Testis (tissue), 3 donors: ENCODE measurements around the gene MED8. TPM values are rescaled to one million over a fixed set of nuclear protein-coding genes. Genes with fewer than 3 reads are reported as not detected.
"Not testable (repeated sequence)": the region's sequence is repeated elsewhere in the genome, so short reads cannot be mapped to it uniquely, and the experiment has no call there.

Source experiments
- DNase-seq: peaks from one replicate; pipeline ENCODE4 v3.0.0-alpha.2; 2019
- H3K27ac ChIP-seq, 2 donors: fragments of 200-600 bp; sonication (generic); one replicate each; pipeline ENCODE4 v1.5.1; 2019
- H3K27me3 ChIP-seq: fragments of 200-600 bp; sonication (generic); one replicate; pipeline ENCODE4 v1.5.1; 2019
- H3K36me3 ChIP-seq: fragments of 200-600 bp; sonication (generic); one replicate; pipeline ENCODE4 v1.5.1; 2017; ENCODE audit warnings: low read depth; ENCODE audit errors: missing control alignments
- H3K4me1 ChIP-seq: fragments of 200-600 bp; sonication (generic); one replicate; pipeline ENCODE4 v1.5.1; 2019
- H3K4me3 ChIP-seq, 2 donors: fragments of 200-600 bp; sonication (generic); one replicate each; pipeline ENCODE4 v1.5.1; 2017 to 2019
- H3K9me3 ChIP-seq: fragments of 200-600 bp; sonication (generic); one replicate; pipeline ENCODE4 v1.5.1; 2017
- POLR2A ChIP-seq: fragments of 450-650 bp; IDR thresholded peaks from one replicate; pipeline ENCODE4 v1.6.1; 2017; ENCODE audit warnings: antibody characterized with exemption, mild to moderate bottlenecking, moderate library complexity
- WGBS, 2 donors: methylation state at CpG; one replicate each; pipeline ENCODE4 v1.1.5; 2018; 5-methylcytosine and 5-hydroxymethylcytosine counted together
- intact Hi-C: fragments of 100-400 bp; cut with DNase I; formaldehyde crosslinking; loops from one replicate; pipeline ENCODE4 v1.15.1; 2023; ENCODE audit warnings: low total_unique reads
- polyA plus RNA-seq: library from polyadenylated mRNA; stranded (reverse); fragments of 350-450 nt; fragmentation: Illumina TruSeq; extraction: RNeasy Lipid Tissue Mini Kit (QIAGEN cat#74804); gene quantifications from one replicate; pipeline ENCODE4 v1.2.3, GENCODE V29; 2014; ENCODE audit warnings: low read depth, low replicate concordance; ENCODE audit not compliant: insufficient read depth
- total RNA-seq, 2 donors: library from RNA; depleted of rRNA; stranded (reverse); fragments of >200 nt; gene quantifications; one replicate each; pipeline ENCODE4 v1.2.3, GENCODE V29; 2016
- TF ChIP-seq, protein P1 (sequence below), 3 experiments: fragments of 450-650 bp in 2 of 3; fragments of 200-600 bp in 1 of 3; sonication (generic) in 1 of 3; IDR thresholded peaks; one replicate each; pipeline ENCODE4 v1.5.1; 2016 to 2019; ENCODE audit warnings: antibody characterized with exemption in 3 of 3, mild to moderate bottlenecking in 2 of 3, moderate library complexity in 1 of 3

Gene MED8
- total and polyA plus RNA-seq, 3 donors from 2014 or later: 43.2 to 49.4 (median 46.5) TPM

DNA sequence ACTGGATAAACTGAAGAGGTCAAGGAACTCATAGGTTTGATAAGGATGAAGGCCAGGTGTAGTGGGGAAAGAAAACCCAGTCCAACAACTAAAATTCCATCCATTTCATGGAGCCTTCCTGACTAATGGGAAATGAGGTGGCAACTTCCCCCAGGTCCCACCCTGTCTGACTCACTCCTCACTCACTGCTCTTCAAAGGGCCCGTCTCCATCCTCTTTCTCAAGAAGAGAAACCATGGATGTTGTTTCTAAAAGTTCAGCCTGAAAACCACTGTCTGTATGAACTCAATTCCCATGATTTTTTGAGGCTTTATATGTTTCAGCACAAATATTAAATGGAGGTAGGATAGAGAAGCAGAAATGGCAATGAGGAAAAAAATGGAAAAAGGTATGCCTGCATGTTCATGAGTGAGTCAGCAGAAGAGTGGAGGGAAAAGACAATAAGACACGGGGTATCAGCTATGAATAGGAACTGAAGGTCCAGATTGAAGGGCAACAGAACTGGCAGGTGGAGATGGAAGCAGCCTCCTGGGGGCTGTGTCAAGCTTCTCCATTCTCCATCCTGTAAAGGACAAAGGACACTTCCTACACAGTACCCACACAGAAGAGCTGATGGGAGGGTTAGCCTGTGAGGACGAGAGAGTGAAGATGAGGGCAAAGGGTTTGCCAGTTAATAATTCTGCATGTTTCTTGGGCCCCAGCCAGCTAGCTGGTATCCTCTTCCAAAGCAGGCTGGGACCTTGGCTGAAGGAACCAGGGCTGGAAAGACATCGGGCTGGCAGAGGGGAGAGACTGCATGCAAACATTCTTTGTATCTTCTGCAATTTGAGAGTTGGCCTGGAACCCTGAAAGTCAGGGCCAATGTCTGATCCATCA, 16.3 kb downstream of the MED8 start:
- intact Hi-C loops: no loop called here
- Histone ChIP-seq H3K9me3 (no peaks in the 10 kb centered on the region), H3K27me3 (no peaks in the 10 kb centered on the region), H3K4me3 (no peak overlapping the region), H3K4me1 (peaks cover 7% of the 10 kb centered on the region), H3K27ac (no peak overlapping the region), H3K36me3 (no peaks in the 10 kb centered on the region)
- no peak for DNase-seq
- TF ChIP-seq, protein P1, sequence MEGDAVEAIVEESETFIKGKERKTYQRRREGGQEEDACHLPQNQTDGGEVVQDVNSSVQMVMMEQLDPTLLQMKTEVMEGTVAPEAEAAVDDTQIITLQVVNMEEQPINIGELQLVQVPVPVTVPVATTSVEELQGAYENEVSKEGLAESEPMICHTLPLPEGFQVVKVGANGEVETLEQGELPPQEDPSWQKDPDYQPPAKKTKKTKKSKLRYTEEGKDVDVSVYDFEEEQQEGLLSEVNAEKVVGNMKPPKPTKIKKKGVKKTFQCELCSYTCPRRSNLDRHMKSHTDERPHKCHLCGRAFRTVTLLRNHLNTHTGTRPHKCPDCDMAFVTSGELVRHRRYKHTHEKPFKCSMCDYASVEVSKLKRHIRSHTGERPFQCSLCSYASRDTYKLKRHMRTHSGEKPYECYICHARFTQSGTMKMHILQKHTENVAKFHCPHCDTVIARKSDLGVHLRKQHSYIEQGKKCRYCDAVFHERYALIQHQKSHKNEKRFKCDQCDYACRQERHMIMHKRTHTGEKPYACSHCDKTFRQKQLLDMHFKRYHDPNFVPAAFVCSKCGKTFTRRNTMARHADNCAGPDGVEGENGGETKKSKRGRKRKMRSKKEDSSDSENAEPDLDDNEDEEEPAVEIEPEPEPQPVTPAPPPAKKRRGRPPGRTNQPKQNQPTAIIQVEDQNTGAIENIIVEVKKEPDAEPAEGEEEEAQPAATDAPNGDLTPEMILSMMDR (IDR thresholded peaks at IDR 0.05): no peak
- 69 to 77% methylated on average over 4 of the region's 4 CpGs for WGBS, 2 donors

DNA sequence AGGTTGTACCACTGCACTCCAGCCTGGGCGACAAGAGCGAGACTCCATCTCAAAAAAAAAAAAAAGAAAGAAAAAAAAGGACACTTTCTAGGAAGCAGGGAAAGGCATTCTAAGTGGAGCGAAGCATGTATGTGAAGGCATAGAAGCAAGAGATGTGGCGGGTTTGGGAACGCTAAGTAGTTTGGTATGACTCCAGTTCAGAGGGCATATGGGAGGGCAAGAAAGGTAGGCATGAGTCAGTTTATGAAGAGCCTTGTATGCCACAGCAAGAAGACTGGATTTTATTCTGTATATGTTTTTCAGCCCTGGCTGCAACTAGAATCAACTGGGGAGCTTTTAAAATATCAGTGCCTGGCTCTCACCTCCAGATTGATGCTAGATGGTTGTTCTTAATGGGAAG, 17.4 kb downstream of the MED8 start:
- H3K4me3 ChIP-seq: no peak overlapping the region
- H3K9me3 ChIP-seq: no peaks in the 10 kb centered on the region
- 87 to 92% methylated on average over 5 of the region's 5 CpGs for WGBS, 2 donors
- no peak overlapping the region for H3K27ac ChIP-seq
- no peak for TF ChIP-seq POLR2A
- no peak for DNase-seq
- H3K36me3 ChIP-seq: no peaks in the 10 kb centered on the region
- intact Hi-C loops: no loop called here
- peaks cover 7% of the 10 kb centered on the region for H3K4me1 ChIP-seq
- H3K27me3 ChIP-seq: no peaks in the 10 kb centered on the region

DNA sequence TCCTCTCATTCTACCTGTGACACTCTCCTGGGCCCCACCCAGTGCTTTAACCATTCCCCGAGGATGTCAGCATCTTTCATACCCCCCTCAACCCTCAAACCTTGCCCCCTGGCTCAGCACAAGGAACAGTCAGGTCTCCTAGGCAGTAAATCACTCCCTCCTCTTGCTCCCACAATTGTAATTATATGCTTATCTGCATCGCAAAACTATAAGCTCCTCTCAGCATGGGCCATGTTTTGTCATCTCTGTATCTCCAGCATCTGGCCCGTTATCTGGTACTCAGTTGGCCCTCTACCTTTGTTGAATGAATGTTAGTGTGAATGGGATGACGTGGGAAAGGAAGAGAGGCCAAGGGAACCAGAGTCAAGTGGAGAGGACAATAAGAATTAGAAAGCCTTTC, 19.0 kb downstream of the MED8 start:
- H3K36me3 ChIP-seq: no peaks in the 10 kb centered on the region
- no peaks in the 10 kb centered on the region for H3K27me3 ChIP-seq
- TF ChIP-seq, protein P1 (IDR thresholded peaks at IDR 0.05): no peak
- no peak for TF ChIP-seq POLR2A
- no peak for DNase-seq
- no peak overlapping the region for H3K4me3 ChIP-seq
- intact Hi-C loops: no loop called here
- H3K9me3 ChIP-seq: no peaks in the 10 kb centered on the region
- no peak overlapping the region for H3K27ac ChIP-seq
- H3K4me1 ChIP-seq: peaks cover 18% of the 10 kb centered on the region
- WGBS, 2 donors: 82 to 84% methylated on average over 4 of the region's 4 CpGs

DNA sequence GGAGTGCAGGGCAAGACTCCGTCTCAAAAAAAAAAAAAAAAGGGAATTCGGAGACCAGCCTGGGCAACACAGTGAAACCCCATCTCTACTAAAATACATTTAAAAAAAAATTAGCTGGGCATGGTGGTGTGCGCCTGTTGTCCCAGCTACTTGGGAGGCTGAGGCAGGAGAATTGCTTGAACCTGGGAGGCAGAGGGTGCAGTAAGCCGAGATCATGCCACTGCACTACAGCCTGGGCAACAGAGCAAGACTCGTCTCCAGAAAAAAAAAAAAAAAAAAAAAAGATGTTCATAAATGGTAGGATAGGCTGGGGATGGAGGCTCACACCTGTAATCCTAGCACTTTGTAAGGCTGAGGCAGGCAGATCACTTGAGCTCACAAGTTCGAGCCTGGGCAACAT, 19.8 kb downstream of the MED8 start:
- H3K27ac ChIP-seq, H3K36me3 ChIP-seq, intact Hi-C loops, H3K9me3 ChIP-seq, H3K27me3 ChIP-seq, DNase-seq, H3K4me3 ChIP-seq: not testable (repeated sequence)
- 96 to 98% methylated on average over 6 of the region's 6 CpGs for WGBS, 2 donors
- H3K4me1 ChIP-seq: peaks cover 18% of the 10 kb centered on the region

DNA sequence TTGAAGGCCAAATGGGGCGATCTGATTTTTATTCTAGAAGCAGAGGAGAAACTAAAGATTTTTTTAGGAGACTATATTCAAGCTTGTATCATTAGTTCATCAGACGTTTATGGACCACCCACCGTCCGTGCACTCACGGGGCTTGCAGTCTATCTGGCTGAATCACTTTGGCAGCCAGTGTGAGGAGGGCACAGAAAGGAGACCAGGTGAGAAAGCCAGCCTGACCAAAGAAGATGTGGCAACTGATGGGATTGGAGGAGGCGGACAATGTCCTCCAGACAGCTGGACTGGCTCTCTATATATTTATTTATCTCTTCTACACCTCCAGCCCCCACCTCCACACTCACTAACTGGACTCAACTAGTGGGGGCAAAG, 21.0 kb downstream of the MED8 start:
- Histone ChIP-seq H3K36me3 (no peaks in the 10 kb centered on the region), H3K27me3 (no peaks in the 10 kb centered on the region), H3K4me1 (peaks cover 18% of the 10 kb centered on the region), H3K27ac (peak overlapping the region; percentile 35 to 88), H3K4me3 (peak overlapping the region; percentile 74 to 83), H3K9me3 (no peaks in the 10 kb centered on the region)
- DNase-seq: no peak
- intact Hi-C loops: no loop called here
- 11 to 17% methylated on average over 6 of the region's 6 CpGs for WGBS, 2 donors
- no peak for TF ChIP-seq POLR2A
- TF ChIP-seq, protein P1 (IDR thresholded peaks at IDR 0.05): no peak
